Astrocyte (in vitro differentiated cells and primary cell): ENCODE results near the gene PPP1R17. TPM values are rescaled to one million over a fixed set of nuclear protein-coding genes. Genes with fewer than 3 reads are reported as not detected.

Experiments used
- DNase-seq: peaks from one replicate; pipeline ENCODE4 v3.0.0-alpha.2; 2010; ENCODE audit warnings: low read depth
- FAIRE-seq: peaks from 2 replicates; lab custom pipeline; 2011; peaks lifted over from hg19 to GRCh38; lab: Jason Lieb, UNC
- H2AFZ ChIP-seq: 2 replicates; pipeline ENCODE4 v1.6.0; 2012; ENCODE audit warnings: low read depth, low read length, inconsistent platforms
- H3K27ac ChIP-seq: 2 replicates; pipeline ENCODE4 v1.5.1; 2011; ENCODE audit warnings: low read depth, low read length, inconsistent platforms
- H3K27me3 ChIP-seq: 2 replicates; pipeline ENCODE4 v1.6.0; 2011; ENCODE audit warnings: low read length, inconsistent platforms; ENCODE audit not compliant: insufficient read depth
- H3K36me3 ChIP-seq: 2 replicates; pipeline ENCODE4 v1.5.1; 2011; ENCODE audit warnings: low read length, inconsistent platforms; ENCODE audit not compliant: insufficient read depth
- H3K4me1 ChIP-seq: 2 replicates; pipeline ENCODE4 v1.5.1; 2011; ENCODE audit warnings: low read length, inconsistent platforms; ENCODE audit not compliant: insufficient read depth
- H3K4me2 ChIP-seq: 2 replicates; pipeline ENCODE4 v1.6.0; 2012; ENCODE audit warnings: low read length, inconsistent platforms
- H3K4me3 ChIP-seq: 2 replicates; pipeline ENCODE4 v1.5.1; 2011; ENCODE audit warnings: low read depth, mild to moderate bottlenecking, low read length, inconsistent platforms; ENCODE audit not compliant: insufficient read depth
- H3K79me2 ChIP-seq: 2 replicates; pipeline ENCODE4 v1.6.0; 2012; ENCODE audit warnings: mild to moderate bottlenecking, low read length, inconsistent platforms; ENCODE audit not compliant: insufficient read depth
- H3K9ac ChIP-seq: 2 replicates; pipeline ENCODE4 v1.6.0; 2012; ENCODE audit warnings: mild to moderate bottlenecking, low read length, inconsistent platforms
- H3K9me3 ChIP-seq: 2 replicates; pipeline ENCODE4 v1.5.1; 2012; ENCODE audit warnings: low read depth, mild to moderate bottlenecking, low read length, inconsistent platforms; ENCODE audit not compliant: insufficient read depth
- H4K20me1 ChIP-seq: 2 replicates; pipeline ENCODE4 v1.6.0; 2012; ENCODE audit warnings: low read length, inconsistent platforms; ENCODE audit not compliant: insufficient read depth
- H3K27ac Mint-ChIP-seq: one replicate; pipeline ENCODE4 v1.8.0; 2021; ENCODE audit warnings: mild to moderate bottlenecking, mixed read lengths; ENCODE audit not compliant: unreplicated experiment
- H3K27me3 Mint-ChIP-seq: one replicate; pipeline ENCODE4 v1.8.0; 2021; ENCODE audit warnings: low read depth, mixed read lengths; ENCODE audit not compliant: unreplicated experiment
- H3K36me3 Mint-ChIP-seq: one replicate; pipeline ENCODE4 v1.8.0; 2021; ENCODE audit warnings: low read depth, mixed read lengths; ENCODE audit not compliant: unreplicated experiment
- H3K4me1 Mint-ChIP-seq: one replicate; pipeline ENCODE4 v1.8.0; 2021; ENCODE audit warnings: low read depth, mixed read lengths; ENCODE audit not compliant: unreplicated experiment
- H3K4me3 Mint-ChIP-seq: one replicate; pipeline ENCODE4 v1.8.0; 2021; ENCODE audit warnings: mild to moderate bottlenecking, moderate library complexity, mixed read lengths; ENCODE audit not compliant: unreplicated experiment
- H3K9me3 Mint-ChIP-seq: one replicate; pipeline ENCODE4 v1.8.0; 2021; ENCODE audit warnings: mild to moderate bottlenecking, mixed read lengths; ENCODE audit not compliant: unreplicated experiment
- CTCF ChIP-seq: IDR thresholded peaks from 2 replicates; pipeline ENCODE4 v1.5.1; 2011; ENCODE audit warnings: low read depth, mild to moderate bottlenecking, inconsistent platforms, low read length, moderate library complexity; ENCODE audit not compliant: insufficient read depth
- EZH2 ChIP-seq: IDR thresholded peaks from 2 replicates; pipeline ENCODE4 v1.6.1; 2012; ENCODE audit warnings: mild to moderate bottlenecking, low read length, inconsistent platforms; ENCODE audit not compliant: insufficient read depth
- total RNA-seq: library from RNA; stranded (reverse); gene quantifications from 2 replicates; pipeline ENCODE4 v1.2.1, GENCODE V29; 2021

Gene PPP1R17
- total RNA-seq, 1 donor from 2014 or later: not detected

DNA sequence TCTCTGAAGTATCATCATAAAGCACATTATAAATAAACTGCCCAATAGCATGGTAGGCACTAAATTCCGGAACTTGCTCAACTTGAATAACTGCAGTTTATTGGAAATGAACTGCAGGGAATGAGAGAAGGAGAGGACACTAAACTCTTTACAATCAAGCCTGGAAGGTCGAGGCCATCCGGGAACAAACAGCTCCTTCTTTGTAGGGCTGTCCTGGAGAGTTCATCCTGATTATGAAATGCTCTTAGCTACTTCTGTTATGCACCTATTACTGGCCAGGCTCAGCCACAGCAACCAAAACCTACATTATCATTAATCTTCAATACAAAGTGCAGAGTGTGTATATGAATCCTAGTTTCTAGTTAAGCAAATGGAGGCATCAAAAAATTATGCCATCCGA is 64.7 kb downstream of the PPP1R17 start:
- no peak for DNase-seq
- peaks cover 2% of the 10 kb centered on the region for H3K27me3 Mint-ChIP-seq
- H4K20me1 ChIP-seq: no peaks in the 10 kb centered on the region

More for the DNA sequence above, 64.7 kb downstream of the PPP1R17 start:
- peaks cover 2% of the 10 kb centered on the region for H3K4me1 Mint-ChIP-seq
- H3K27ac Mint-ChIP-seq: no peak overlapping the region
- H3K9me3 Mint-ChIP-seq: peaks cover 5% of the 10 kb centered on the region
- H2AFZ ChIP-seq: no peak overlapping the region
- TF ChIP-seq EZH2 (no peak), CTCF (no peak)
- H3K79me2 ChIP-seq: no peaks in the 10 kb centered on the region
- no peak overlapping the region for H3K4me3 ChIP-seq
- no peak for FAIRE-seq
- no peaks in the 10 kb centered on the region for H3K4me1 ChIP-seq
- no peak overlapping the region for H3K27ac ChIP-seq
- H3K9ac ChIP-seq: no peak overlapping the region
- no peaks in the 10 kb centered on the region for H3K36me3 ChIP-seq
- no peaks in the 10 kb centered on the region for H3K9me3 ChIP-seq
- no peaks in the 10 kb centered on the region for H3K36me3 Mint-ChIP-seq
- no peak overlapping the region for H3K4me3 Mint-ChIP-seq
- H3K4me2 ChIP-seq: no peak overlapping the region
- no peaks in the 10 kb centered on the region for H3K27me3 ChIP-seq

Other genes starting within 250 kb of the PPP1R17 start
- gene ITPRID1, start 173.1 kb upstream of the PPP1R17 start, total RNA-seq: not detected in 2 replicates